Loucy (cell line): ENCODE measurements around the gene COL23A1.

ENCODE experiments used
- EZH2phosphoT487 ChIP-seq: fragments of 200-600 bp; IDR thresholded peaks from 2 replicates; pipeline ENCODE4 v1.6.1; 2018; ENCODE audit warnings: antibody characterized with exemption, mild to moderate bottlenecking, moderate library complexity, borderline replicate concordance
- TF ChIP-seq, protein P1 (sequence below): fragments of 200-600 bp; sonication (generic); conservative IDR thresholded peaks from 2 replicates; pipeline ENCODE4 v1.5.1; 2014; ENCODE audit warnings: mild to moderate bottlenecking, antibody characterized with exemption, low read length

DNA sequence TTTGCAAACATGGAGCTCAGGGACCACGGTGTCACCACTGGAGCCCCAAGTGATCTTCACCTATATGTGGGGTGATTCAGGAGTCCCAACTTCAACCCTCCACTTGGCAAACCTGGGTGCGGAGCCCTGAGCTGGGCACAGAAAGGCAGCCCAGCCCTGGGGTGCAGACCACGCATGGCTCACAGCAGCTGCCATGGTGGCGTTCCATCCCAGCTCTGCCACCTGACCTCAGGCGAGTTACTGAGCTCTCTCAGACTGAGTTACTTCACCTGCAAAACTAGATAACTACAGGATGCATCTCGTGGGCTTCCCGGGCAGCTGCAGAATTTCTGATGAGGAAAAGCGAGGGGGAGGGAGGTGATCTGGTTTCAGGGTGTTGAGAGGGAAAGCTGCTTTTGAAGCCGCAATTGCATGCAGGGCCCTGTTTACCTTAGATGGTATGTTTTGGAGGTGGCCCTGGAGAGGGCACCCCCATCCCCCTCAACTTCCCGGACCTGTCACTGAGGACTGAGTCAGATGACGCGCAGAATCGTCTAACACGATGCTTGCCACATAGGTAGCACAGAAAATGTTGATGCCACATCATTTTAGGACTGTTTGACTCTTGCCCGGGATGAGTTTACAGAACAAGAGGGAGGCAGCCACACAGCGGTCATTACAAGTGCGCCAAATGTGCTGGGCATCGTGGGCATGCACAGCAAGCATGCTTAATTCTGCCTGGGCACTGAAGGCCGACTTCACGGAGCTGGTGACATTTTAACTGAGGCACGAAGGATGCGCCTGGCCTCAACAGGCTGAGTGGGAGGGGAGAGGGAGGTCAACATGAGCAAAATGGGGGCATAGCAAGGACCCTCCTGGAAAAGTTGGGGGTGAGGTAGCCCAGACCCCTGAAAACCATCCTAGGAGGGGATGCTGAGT is 154.6 kb downstream of the COL23A1 start:
- TF ChIP-seq, protein P1, sequence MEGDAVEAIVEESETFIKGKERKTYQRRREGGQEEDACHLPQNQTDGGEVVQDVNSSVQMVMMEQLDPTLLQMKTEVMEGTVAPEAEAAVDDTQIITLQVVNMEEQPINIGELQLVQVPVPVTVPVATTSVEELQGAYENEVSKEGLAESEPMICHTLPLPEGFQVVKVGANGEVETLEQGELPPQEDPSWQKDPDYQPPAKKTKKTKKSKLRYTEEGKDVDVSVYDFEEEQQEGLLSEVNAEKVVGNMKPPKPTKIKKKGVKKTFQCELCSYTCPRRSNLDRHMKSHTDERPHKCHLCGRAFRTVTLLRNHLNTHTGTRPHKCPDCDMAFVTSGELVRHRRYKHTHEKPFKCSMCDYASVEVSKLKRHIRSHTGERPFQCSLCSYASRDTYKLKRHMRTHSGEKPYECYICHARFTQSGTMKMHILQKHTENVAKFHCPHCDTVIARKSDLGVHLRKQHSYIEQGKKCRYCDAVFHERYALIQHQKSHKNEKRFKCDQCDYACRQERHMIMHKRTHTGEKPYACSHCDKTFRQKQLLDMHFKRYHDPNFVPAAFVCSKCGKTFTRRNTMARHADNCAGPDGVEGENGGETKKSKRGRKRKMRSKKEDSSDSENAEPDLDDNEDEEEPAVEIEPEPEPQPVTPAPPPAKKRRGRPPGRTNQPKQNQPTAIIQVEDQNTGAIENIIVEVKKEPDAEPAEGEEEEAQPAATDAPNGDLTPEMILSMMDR: no peak
- TF ChIP-seq EZH2phosphoT487: no peak
